Ascending aorta (tissue), 2 donors: ENCODE measurements around the gene BMAL1. TPM values are rescaled to one million over a fixed set of nuclear protein-coding genes. Genes with fewer than 3 reads are reported as not detected.

Experiments
- DNase-seq, 2 donors: peaks; one replicate each; pipeline ENCODE4 v3.0.0-alpha.2; 2019; ENCODE audit warnings: low spot score in 2 of 2
- H3K27ac ChIP-seq, 2 donors: fragments of 200-600 bp; sonication (generic); one replicate each; pipeline ENCODE4 v1.5.1; 2016 to 2017; ENCODE audit warnings: mild to moderate bottlenecking in 1 of 2
- H3K27me3 ChIP-seq: fragments of 200-600 bp; sonication (generic); one replicate; pipeline ENCODE4 v1.5.1; 2017
- H3K36me3 ChIP-seq, 2 donors: fragments of 200-600 bp; sonication (generic); one replicate each; pipeline ENCODE4 v1.5.1; 2016
- H3K4me1 ChIP-seq, 2 donors: fragments of 200-600 bp; sonication (generic); one replicate each; pipeline ENCODE4 v1.5.1; 2016 to 2017; ENCODE audit warnings: mild to moderate bottlenecking in 1 of 2
- H3K4me3 ChIP-seq, 2 donors: fragments of 200-600 bp; sonication (generic); one replicate each; pipeline ENCODE4 v1.5.1; 2016 to 2017; ENCODE audit warnings: mild to moderate bottlenecking in 1 of 2
- H3K9me3 ChIP-seq, 2 donors: fragments of 200-600 bp; sonication (generic); one replicate each; pipeline ENCODE4 v1.5.1; 2016
- CTCF ChIP-seq, 3 experiments: fragments of 200-600 bp in 2 of 3; fragments of 450-650 bp in 1 of 3; sonication (generic) in 2 of 3; IDR thresholded peaks; one replicate each; pipeline ENCODE4 v1.5.1; 2016 to 2019; ENCODE audit warnings: antibody characterized with exemption in 3 of 3, mild to moderate bottlenecking in 1 of 3, moderate library complexity in 1 of 3
- intact Hi-C: fragments of 100-400 bp; cut with DNase I; formaldehyde crosslinking; loops from one replicate; pipeline ENCODE4 v1.15.1; 2023
- total RNA-seq: library from RNA; depleted of rRNA; stranded (reverse); fragments of >200 nt; gene quantifications from one replicate; pipeline ENCODE4 v1.1.0, GENCODE V29; 2016

The BMAL1 gene
- total RNA-seq, 1 donor from 2014 or later = 15.9 TPM

- H3K27ac ChIP-seq = no peak overlapping the region
- no peak overlapping the region for H3K4me3 ChIP-seq
- no peaks in the 10 kb centered on the region for H3K9me3 ChIP-seq
- no peak for TF ChIP-seq CTCF (IDR thresholded peaks at IDR 0.05)
- no peaks in the 10 kb centered on the region for H3K27me3 ChIP-seq
- H3K4me1 ChIP-seq = peaks cover 5 to 35% of the 10 kb centered on the region in 2 donors
- intact Hi-C loops = loop anchor here (5.0 kb wide), 1 partner anchor 41 kb away; the partner anchor contains the start of gene BMAL1
- no peak for DNase-seq
- H3K36me3 ChIP-seq = no peaks in the 10 kb centered on the region
Observed at GRCh38 chr11:13318498-13319295, 41.1 kb downstream of the BMAL1 start.

- no peak for DNase-seq
- intact Hi-C loops = no loop called here
- Histone ChIP-seq H3K4me3 (no peak overlapping the region), H3K36me3 (no peaks in the 10 kb centered on the region), H3K9me3 (no peaks in the 10 kb centered on the region), H3K27ac (no peak overlapping the region), H3K4me1 (peaks cover 3 to 30% of the 10 kb centered on the region in 2 donors), H3K27me3 (no peaks in the 10 kb centered on the region)
- no peak for TF ChIP-seq CTCF (IDR thresholded peaks at IDR 0.05)
Observed at GRCh38 chr11:13320688-13321087, 43.1 kb downstream of the BMAL1 start.

- no peak for TF ChIP-seq CTCF (IDR thresholded peaks at IDR 0.05)
- intact Hi-C loops = no loop called here
- Histone ChIP-seq H3K9me3 (no peaks in the 10 kb centered on the region), H3K36me3 (no peaks in the 10 kb centered on the region), H3K27me3 (no peaks in the 10 kb centered on the region), H3K27ac (no peak overlapping the region), H3K4me1 (peaks cover 0 to 22% of the 10 kb centered on the region in 2 donors), H3K4me3 (no peak overlapping the region)
- DNase-seq = no peak
Observed at GRCh38 chr11:13321431-13321830, 43.8 kb downstream of the BMAL1 start.

- no peak for DNase-seq
- TF ChIP-seq CTCF (IDR thresholded peaks at IDR 0.05) = no peak
- intact Hi-C loops = no loop called here
- Histone ChIP-seq H3K27ac (no peak overlapping the region), H3K4me1 (peaks cover 0 to 5% of the 10 kb centered on the region in 2 donors), H3K27me3 (no peaks in the 10 kb centered on the region), H3K36me3 (no peaks in the 10 kb centered on the region), H3K9me3 (no peaks in the 10 kb centered on the region), H3K4me3 (no peak overlapping the region)
Observed at GRCh38 chr11:13324141-13324540, 46.6 kb downstream of the BMAL1 start.

GRCh38 chr11:13324709-13325108, 47.1 kb downstream of the BMAL1 start:
- TF ChIP-seq CTCF (IDR thresholded peaks at IDR 0.05) = no peak
- no peak for DNase-seq
- Histone ChIP-seq H3K27me3 (no peaks in the 10 kb centered on the region), H3K36me3 (no peaks in the 10 kb centered on the region), H3K27ac (no peak overlapping the region), H3K4me3 (no peak overlapping the region), H3K4me1 (no peaks in the 10 kb centered on the region), H3K9me3 (no peaks in the 10 kb centered on the region)
- intact Hi-C loops = no loop called here
